Kidney (tissue), 14 donors: ENCODE measurements around the gene DPH5. TPM values are rescaled to one million over a fixed set of nuclear protein-coding genes. Genes with fewer than 3 reads are reported as not detected.

ENCODE experiments used
- DNase-seq, 5 donors: peaks; one replicate each; pipeline ENCODE4 v3.0.0-alpha.2; 2013 to 2020
- FAIRE-seq: peaks from 2 replicates; lab custom pipeline; 2012; peaks lifted over from hg19 to GRCh38; lab: Jason Lieb, UNC
- H3K27ac ChIP-seq, 2 donors: one replicate each; pipeline ENCODE4 v1.7.0; 2013; ENCODE audit warnings: low read depth in 2 of 2, low read length in 2 of 2, inconsistent platforms in 1 of 2
- H3K27me3 ChIP-seq: one replicate; pipeline ENCODE4 v1.7.1; 2013; ENCODE audit warnings: low read length, inconsistent platforms; ENCODE audit not compliant: control insufficient read depth, insufficient read depth
- H3K36me3 ChIP-seq, 3 donors: one replicate each; pipeline versions ENCODE4 v1.7.0 to v1.7.1; 2013; ENCODE audit warnings: low read length in 3 of 3, control low read depth in 1 of 3, inconsistent platforms in 1 of 3; ENCODE audit not compliant: insufficient read depth in 3 of 3, control insufficient read depth in 2 of 3
- H3K4me1 ChIP-seq, 3 donors: one replicate each; pipeline versions ENCODE4 v1.7.0 to v1.7.1; 2013; ENCODE audit warnings: low read length in 3 of 3, inconsistent platforms in 1 of 3, low read depth in 1 of 3; ENCODE audit not compliant: control insufficient read depth in 2 of 3, insufficient read depth in 2 of 3
- H3K4me3 ChIP-seq, 3 donors: one replicate each; pipeline versions ENCODE4 v1.7.0 to v1.8.1; 2013; ENCODE audit warnings: low read length in 3 of 3, control low read depth in 1 of 3, inconsistent platforms in 1 of 3
- H3K9ac ChIP-seq, 3 donors: one replicate each; pipeline versions ENCODE4 v1.7.0 to v1.7.1; 2013; ENCODE audit warnings: low read length in 3 of 3, control low read depth in 1 of 3, inconsistent platforms in 1 of 3
- H3K9me3 ChIP-seq, 3 donors: one replicate each; pipeline versions ENCODE4 v1.7.0 to v1.7.1; 2013; ENCODE audit warnings: low read length in 3 of 3, control low read depth in 1 of 3, inconsistent platforms in 1 of 3; ENCODE audit not compliant: control insufficient read depth in 2 of 3, insufficient read depth in 1 of 3
- CTCF ChIP-seq: IDR thresholded peaks from 3 replicates; pipeline ENCODE4 v1.5.1; 2012; ENCODE audit warnings: mild to moderate bottlenecking, moderate library complexity, borderline replicate concordance; ENCODE audit not compliant: insufficient read depth; ENCODE audit errors: extremely low read depth
- intact Hi-C: fragments of 100-400 bp; cut with DNase I; formaldehyde crosslinking; loops from one replicate; pipeline ENCODE4 v1.11.1; 2022
- polyA plus RNA-seq: library from polyadenylated mRNA; stranded (reverse); fragments of 350-450 nt; fragmentation: Illumina TruSeq; extraction: RNeasy Lipid Tissue Mini Kit (QIAGEN cat#74804); gene quantifications from one replicate; pipeline ENCODE4 v1.2.3, GENCODE V29; 2014; ENCODE audit warnings: low read depth, low replicate concordance; ENCODE audit not compliant: insufficient read depth
- total RNA-seq: library from RNA; stranded (reverse); fragmentation: NEBNext Ultra II Directional; extraction: Animal tissue kit (Norgen Biotek cat#: 25700); gene quantifications from one replicate; pipeline ENCODE4 v1.2.1, GENCODE V29; 2021
- donor health status: control.
- donor health status: control.
- donor health status: control.
- donor health status: control.
- donor health status: control.
- donor health status: DM: yes; HTN: yes; CAD: no.
- donor health status: Normal renal cell carcinoma (clear cell type).

Gene DPH5
- total and polyA plus RNA-seq, 2 donors from 2014 or later = 19.7 to 44.9 TPM

- H3K4me1 ChIP-seq = peaks cover 0 to 2% (median 0%) of the 10 kb centered on the region in 3 donors
- DNase-seq = no peak
- no peak overlapping the region for H3K9ac ChIP-seq
- TF ChIP-seq CTCF = no peak
- H3K9me3 ChIP-seq = no peaks in the 10 kb centered on the region
- H3K27ac ChIP-seq = no peak overlapping the region
- H3K4me3 ChIP-seq = no peak overlapping the region
- no peak for FAIRE-seq
- peaks cover 0 to 6% (median 2%) of the 10 kb centered on the region in 3 donors for H3K36me3 ChIP-seq
- H3K27me3 ChIP-seq = no peaks in the 10 kb centered on the region
- intact Hi-C loops = no loop called here
These were observed 27.2 kb downstream of the DPH5 start for GRCh38 chr1:100998426-100998825.

GRCh38 chr1:100995198-100995988 lies 30.2 kb downstream of the DPH5 start:
- H3K4me1 ChIP-seq = peaks cover 0 to 2% (median 0%) of the 10 kb centered on the region in 3 donors
- no peaks in the 10 kb centered on the region for H3K36me3 ChIP-seq
- H3K27me3 ChIP-seq = no peaks in the 10 kb centered on the region
- TF ChIP-seq CTCF = no peak
- no peak for FAIRE-seq
- no peak overlapping the region for H3K27ac ChIP-seq
- DNase-seq = peak in 1 of 5 donors; percentile 67
- H3K4me3 ChIP-seq = no peak overlapping the region
- H3K9ac ChIP-seq = no peak overlapping the region
- H3K9me3 ChIP-seq = no peaks in the 10 kb centered on the region
- intact Hi-C loops = no loop called here

GRCh38 chr1:100989306-100990077 lies 36.1 kb downstream of the DPH5 start:
- FAIRE-seq (no peak), DNase-seq (no peak)
- TF ChIP-seq CTCF = no peak
- H3K36me3 ChIP-seq = no peaks in the 10 kb centered on the region
- intact Hi-C loops = no loop called here
- H3K4me1 ChIP-seq = no peaks in the 10 kb centered on the region
- no peak overlapping the region for H3K27ac ChIP-seq
- no peak overlapping the region for H3K9ac ChIP-seq
- H3K4me3 ChIP-seq = no peak overlapping the region
- no peaks in the 10 kb centered on the region for H3K27me3 ChIP-seq
- H3K9me3 ChIP-seq = no peaks in the 10 kb centered on the region
